NT2/D1 (cell line): ENCODE results near the gene SIK2.

Source experiments
- YY1 ChIP-seq: IDR thresholded peaks from 2 replicates; pipeline ENCODE4 v1.6.1; 2011; ENCODE audit not compliant: insufficient read length, insufficient read depth
- ZNF274 ChIP-seq: IDR thresholded peaks from 2 replicates; pipeline ENCODE4 v1.6.1; 2011; ENCODE audit warnings: mild to moderate bottlenecking, low read depth, low read length

- TF ChIP-seq ZNF274 (no peak), YY1 (no peak)
These were observed 19.4 kb upstream of the SIK2 start for GRCh38 chr11:111582881-111583280.
